HL-60 (cell line): ENCODE results near the gene MOB3C.

Source experiments
- TF ChIP-seq, protein P1 (sequence below): IDR thresholded peaks from 2 replicates; pipeline ENCODE4 v1.6.1; 2012; ENCODE audit warnings: low read depth; ENCODE audit not compliant: insufficient replicate concordance
- TF ChIP-seq, protein P2 (sequence below): IDR thresholded peaks from one replicate; pipeline ENCODE4 v1.5.1; 2011; ENCODE audit warnings: low read length, control low read depth, inconsistent platforms; ENCODE audit not compliant: insufficient read depth

DNA sequence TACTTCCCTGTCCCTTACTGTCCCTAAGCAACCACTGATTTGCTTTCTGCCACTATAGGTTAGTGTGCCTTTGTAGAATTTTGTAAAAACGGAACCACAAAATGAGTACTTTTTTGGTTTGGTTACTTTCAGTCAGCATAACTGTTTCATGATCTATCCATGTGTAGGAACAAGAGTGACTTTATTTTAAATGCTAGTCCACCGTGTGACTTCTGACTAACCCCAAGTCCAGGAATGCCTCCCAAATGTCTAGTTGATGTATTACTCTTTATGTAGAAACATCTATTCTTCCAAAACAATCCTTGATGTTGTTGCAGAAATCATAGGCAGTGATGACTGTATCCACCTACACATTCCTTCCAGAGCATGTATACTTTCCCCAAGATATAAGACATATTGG lies 30.2 kb upstream of the MOB3C start:
- TF ChIP-seq, protein P1, sequence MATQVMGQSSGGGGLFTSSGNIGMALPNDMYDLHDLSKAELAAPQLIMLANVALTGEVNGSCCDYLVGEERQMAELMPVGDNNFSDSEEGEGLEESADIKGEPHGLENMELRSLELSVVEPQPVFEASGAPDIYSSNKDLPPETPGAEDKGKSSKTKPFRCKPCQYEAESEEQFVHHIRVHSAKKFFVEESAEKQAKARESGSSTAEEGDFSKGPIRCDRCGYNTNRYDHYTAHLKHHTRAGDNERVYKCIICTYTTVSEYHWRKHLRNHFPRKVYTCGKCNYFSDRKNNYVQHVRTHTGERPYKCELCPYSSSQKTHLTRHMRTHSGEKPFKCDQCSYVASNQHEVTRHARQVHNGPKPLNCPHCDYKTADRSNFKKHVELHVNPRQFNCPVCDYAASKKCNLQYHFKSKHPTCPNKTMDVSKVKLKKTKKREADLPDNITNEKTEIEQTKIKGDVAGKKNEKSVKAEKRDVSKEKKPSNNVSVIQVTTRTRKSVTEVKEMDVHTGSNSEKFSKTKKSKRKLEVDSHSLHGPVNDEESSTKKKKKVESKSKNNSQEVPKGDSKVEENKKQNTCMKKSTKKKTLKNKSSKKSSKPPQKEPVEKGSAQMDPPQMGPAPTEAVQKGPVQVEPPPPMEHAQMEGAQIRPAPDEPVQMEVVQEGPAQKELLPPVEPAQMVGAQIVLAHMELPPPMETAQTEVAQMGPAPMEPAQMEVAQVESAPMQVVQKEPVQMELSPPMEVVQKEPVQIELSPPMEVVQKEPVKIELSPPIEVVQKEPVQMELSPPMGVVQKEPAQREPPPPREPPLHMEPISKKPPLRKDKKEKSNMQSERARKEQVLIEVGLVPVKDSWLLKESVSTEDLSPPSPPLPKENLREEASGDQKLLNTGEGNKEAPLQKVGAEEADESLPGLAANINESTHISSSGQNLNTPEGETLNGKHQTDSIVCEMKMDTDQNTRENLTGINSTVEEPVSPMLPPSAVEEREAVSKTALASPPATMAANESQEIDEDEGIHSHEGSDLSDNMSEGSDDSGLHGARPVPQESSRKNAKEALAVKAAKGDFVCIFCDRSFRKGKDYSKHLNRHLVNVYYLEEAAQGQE, result no peak
- TF ChIP-seq, protein P2, sequence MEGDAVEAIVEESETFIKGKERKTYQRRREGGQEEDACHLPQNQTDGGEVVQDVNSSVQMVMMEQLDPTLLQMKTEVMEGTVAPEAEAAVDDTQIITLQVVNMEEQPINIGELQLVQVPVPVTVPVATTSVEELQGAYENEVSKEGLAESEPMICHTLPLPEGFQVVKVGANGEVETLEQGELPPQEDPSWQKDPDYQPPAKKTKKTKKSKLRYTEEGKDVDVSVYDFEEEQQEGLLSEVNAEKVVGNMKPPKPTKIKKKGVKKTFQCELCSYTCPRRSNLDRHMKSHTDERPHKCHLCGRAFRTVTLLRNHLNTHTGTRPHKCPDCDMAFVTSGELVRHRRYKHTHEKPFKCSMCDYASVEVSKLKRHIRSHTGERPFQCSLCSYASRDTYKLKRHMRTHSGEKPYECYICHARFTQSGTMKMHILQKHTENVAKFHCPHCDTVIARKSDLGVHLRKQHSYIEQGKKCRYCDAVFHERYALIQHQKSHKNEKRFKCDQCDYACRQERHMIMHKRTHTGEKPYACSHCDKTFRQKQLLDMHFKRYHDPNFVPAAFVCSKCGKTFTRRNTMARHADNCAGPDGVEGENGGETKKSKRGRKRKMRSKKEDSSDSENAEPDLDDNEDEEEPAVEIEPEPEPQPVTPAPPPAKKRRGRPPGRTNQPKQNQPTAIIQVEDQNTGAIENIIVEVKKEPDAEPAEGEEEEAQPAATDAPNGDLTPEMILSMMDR, result no peak
